Gastroesophageal sphincter (tissue), 4 donors: Measurements from ENCODE around the gene CDH26. TPM values are rescaled to one million over a fixed set of nuclear protein-coding genes. Genes with fewer than 3 reads are reported as not detected.
"Not testable (repeated sequence)": the region's sequence is repeated elsewhere in the genome, so short reads cannot be mapped to it uniquely, and the experiment has no call there.

Experiments used
- ATAC-seq: fragments of 150-250 bp; one replicate; pipeline ENCODE4 v1.9.1; 2016; ENCODE audit warnings: mild to moderate bottlenecking, moderate library complexity
- H3K27ac ChIP-seq, 4 donors: fragments of 200-600 bp; sonication (generic) in 3 of 4; 1 replicate in 3 of 4; 2 replicates in 1 of 4; pipeline ENCODE4 v1.5.1; 2016 to 2019
- H3K27me3 ChIP-seq: fragments of 200-600 bp; sonication (generic); one replicate; pipeline ENCODE4 v1.5.1; 2019
- H3K36me3 ChIP-seq, 2 donors: fragments of 200-600 bp; sonication (generic); one replicate each; pipeline ENCODE4 v1.5.1; 2019; ENCODE audit warnings: control low read depth in 1 of 2
- H3K4me1 ChIP-seq, 3 donors: fragments of 200-600 bp; sonication (generic); 1 replicate in 2 of 3; 2 replicates in 1 of 3; pipeline ENCODE4 v1.5.1; 2016 to 2019; ENCODE audit warnings: control low read depth in 2 of 3
- H3K4me3 ChIP-seq, 2 donors: fragments of 200-600 bp; sonication (generic); one replicate each; pipeline ENCODE4 v1.5.1; 2019; ENCODE audit warnings: mild to moderate bottlenecking in 1 of 2, moderate library complexity in 1 of 2
- H3K9me3 ChIP-seq, 3 donors: fragments of 200-600 bp; sonication (generic); one replicate each; pipeline ENCODE4 v1.5.1; 2017 to 2019; ENCODE audit warnings: control low read depth in 2 of 3
- CTCF ChIP-seq, 4 experiments: fragments of 200-600 bp in 2 of 4; fragments of 450-650 bp in 2 of 4; sonication (generic) in 1 of 4; IDR thresholded peaks; one replicate each; pipeline ENCODE4 v1.5.1; 2017 to 2019; ENCODE audit warnings: antibody characterized with exemption in 4 of 4, mild to moderate bottlenecking in 2 of 4, moderate library complexity in 2 of 4
- EP300 ChIP-seq: sonication (generic); formaldehyde crosslinking; IDR thresholded peaks from one replicate; pipeline ENCODE4 v1.6.1; 2017; ENCODE audit warnings: antibody characterized with exemption, mild to moderate bottlenecking
- POLR2A ChIP-seq, 2 donors: fragments of 450-650 bp; IDR thresholded peaks; one replicate each; pipeline ENCODE4 v1.6.1; 2017; ENCODE audit warnings: antibody characterized with exemption in 2 of 2, mild to moderate bottlenecking in 2 of 2, moderate library complexity in 1 of 2
- POLR2AphosphoS5 ChIP-seq: sonication (generic); formaldehyde crosslinking; IDR thresholded peaks from one replicate; pipeline ENCODE4 v1.6.1; 2017; ENCODE audit warnings: antibody characterized with exemption
- WGBS, 2 donors: methylation state at CpG; one replicate each; pipeline ENCODE4 v1.1.5; 2018; ENCODE audit warnings: low coverage in 1 of 2; 5-methylcytosine and 5-hydroxymethylcytosine counted together
- total RNA-seq, 4 donors: library from RNA; depleted of rRNA; stranded (reverse); fragments of >200 nt; gene quantifications; one replicate each; pipeline ENCODE4 v1.1.0, GENCODE V29; 2016

The CDH26 gene
- total RNA-seq, 4 donors from 2014 or later: 0.39 to 1.1 (median 0.78) TPM

- Histone ChIP-seq H3K4me1 (peaks cover 0 to 18% (median 0%) of the 10 kb centered on the region in 3 donors), H3K4me3 (no peak overlapping the region), H3K9me3 (no peaks in the 10 kb centered on the region), H3K36me3 (no peaks in the 10 kb centered on the region), H3K27ac (no peak overlapping the region), H3K27me3 (peaks cover 31% of the 10 kb centered on the region)
- no peak for ATAC-seq
- WGBS, 2 donors: 34 to 60% methylated on average over 4 of the region's 10 CpGs
- TF ChIP-seq CTCF (IDR thresholded peaks at IDR 0.05): no peak
- TF ChIP-seq POLR2AphosphoS5: no peak
- TF ChIP-seq POLR2A (IDR thresholded peaks at IDR 0.05): no peak
- TF ChIP-seq EP300: no peak
Observed at GRCh38 chr20:60036746-60037499, 78.7 kb downstream of the CDH26 start.

GRCh38 chr20:60038400-60039008 lies 80.3 kb downstream of the CDH26 start:
- Histone ChIP-seq H3K4me1 (peaks cover 0 to 16% (median 0%) of the 10 kb centered on the region in 3 donors), H3K9me3 (no peaks in the 10 kb centered on the region), H3K27me3 (peaks cover 36% of the 10 kb centered on the region), H3K4me3 (no peak overlapping the region), H3K36me3 (no peaks in the 10 kb centered on the region), H3K27ac (no peak overlapping the region)
- TF ChIP-seq POLR2A (IDR thresholded peaks at IDR 0.05): no peak
- TF ChIP-seq EP300: no peak
- no peak for TF ChIP-seq POLR2AphosphoS5
- TF ChIP-seq CTCF (IDR thresholded peaks at IDR 0.05): no peak
- ATAC-seq: no peak
- 77% methylated on average over 2 of the region's 4 CpGs; no CpG with 5 or more reads in 1 of the 2 donors for WGBS, 2 donors

GRCh38 chr20:60039526-60039925 lies 81.3 kb downstream of the CDH26 start:
- TF ChIP-seq POLR2AphosphoS5 (no peak), CTCF (IDR thresholded peaks at IDR 0.05) (no peak), EP300 (no peak), POLR2A (IDR thresholded peaks at IDR 0.05) (no peak)
- ATAC-seq: no peak
- Histone ChIP-seq H3K36me3 (no peaks in the 10 kb centered on the region), H3K27ac (no peak overlapping the region), H3K4me3 (no peak overlapping the region), H3K9me3 (no peaks in the 10 kb centered on the region), H3K4me1 (peaks cover 0 to 6% (median 0%) of the 10 kb centered on the region in 3 donors), H3K27me3 (peaks cover 36% of the 10 kb centered on the region)
- WGBS, 2 donors: 83 to 100% methylated on average over 1 to 2 of the region's 3 CpGs

GRCh38 chr20:60040471-60041162 lies 82.4 kb downstream of the CDH26 start:
- 100% methylated on average over 2 to 5 of the region's 8 CpGs for WGBS, 2 donors

GRCh38 chr20:60041436-60042165 lies 83.4 kb downstream of the CDH26 start:
- peaks cover 36% of the 10 kb centered on the region for H3K27me3 ChIP-seq
- H3K4me1 ChIP-seq, ATAC-seq, H3K9me3 ChIP-seq, H3K4me3 ChIP-seq, H3K36me3 ChIP-seq, H3K27ac ChIP-seq: not testable (repeated sequence)
- 57 to 100% methylated on average over 2 to 4 of the region's 8 CpGs for WGBS, 2 donors

More at GRCh38 chr20:60040471-60041162, 82.4 kb downstream of the CDH26 start:
- ATAC-seq: no peak
- Histone ChIP-seq H3K4me1 (no peaks in the 10 kb centered on the region), H3K9me3 (no peaks in the 10 kb centered on the region), H3K27ac (no peak overlapping the region), H3K4me3 (no peak overlapping the region), H3K36me3 (no peaks in the 10 kb centered on the region), H3K27me3 (peaks cover 36% of the 10 kb centered on the region)
- TF ChIP-seq POLR2A (IDR thresholded peaks at IDR 0.05) (no peak), CTCF (IDR thresholded peaks at IDR 0.05) (no peak), POLR2AphosphoS5 (no peak)
